ENCODE data around the gene SNX32.

Gene SNX32

GRCh38 chr11:65833297-65834030 is at the start of gene SNX32:
TSS of gene SNX32 (plus strand) at chr11:65833963. CDS start at chr11:65834066, 103 bp downstream.
- DNase-seq = peak; percentile 98

- no peak for DNase-seq
Measured at GRCh38 chr11:65785319-65786007, 48.3 kb upstream of the SNX32 start.

DNA sequence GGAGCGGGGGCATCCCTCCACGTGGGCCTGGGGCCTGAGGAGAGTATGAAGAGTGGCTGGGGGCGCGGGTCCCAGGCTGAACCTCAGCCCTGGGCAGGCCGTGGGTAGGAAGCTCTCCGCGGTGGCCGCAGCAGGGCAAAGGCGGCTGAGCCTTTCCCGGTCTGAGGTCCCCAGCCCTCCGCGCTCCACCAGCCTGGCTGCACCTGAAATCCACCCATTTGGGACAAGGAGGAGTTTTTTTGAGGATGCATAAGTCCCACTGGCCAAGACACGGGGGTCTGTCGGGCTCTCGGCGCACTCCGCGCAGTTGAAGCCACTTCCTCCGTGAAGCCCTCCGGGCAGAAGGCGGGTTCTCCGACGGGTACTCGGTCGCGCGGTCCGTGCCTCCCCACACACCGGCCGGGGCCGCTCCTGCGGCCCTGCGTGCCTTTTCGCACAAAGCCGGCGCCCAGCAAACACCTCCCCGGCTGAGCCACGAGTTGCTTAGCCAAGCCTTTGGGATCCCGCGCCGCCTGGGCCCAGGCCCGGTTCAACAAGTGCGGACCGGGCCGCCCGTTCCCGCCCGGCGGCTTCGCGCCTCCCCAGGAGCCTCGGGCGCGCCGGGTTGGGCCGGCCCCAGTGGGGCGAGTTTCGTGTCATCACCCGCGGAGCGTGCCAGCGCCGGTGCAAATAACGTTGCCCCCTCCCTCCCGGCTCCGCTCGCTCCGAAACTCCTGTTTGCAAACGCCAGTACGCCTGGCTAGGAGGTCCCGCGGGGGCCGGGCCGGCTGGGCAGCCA is 47.6 kb upstream of the SNX32 start:
- no peak for DNase-seq

GRCh38 chr11:65786786-65787636 is 46.8 kb upstream of the SNX32 start, which contains the start of gene OVOL1:
TSS of gene OVOL1 (plus strand) at chr11:65787063. CDS start at chr11:65787374, 311 bp downstream.
- DNase-seq = no peak

DNA sequence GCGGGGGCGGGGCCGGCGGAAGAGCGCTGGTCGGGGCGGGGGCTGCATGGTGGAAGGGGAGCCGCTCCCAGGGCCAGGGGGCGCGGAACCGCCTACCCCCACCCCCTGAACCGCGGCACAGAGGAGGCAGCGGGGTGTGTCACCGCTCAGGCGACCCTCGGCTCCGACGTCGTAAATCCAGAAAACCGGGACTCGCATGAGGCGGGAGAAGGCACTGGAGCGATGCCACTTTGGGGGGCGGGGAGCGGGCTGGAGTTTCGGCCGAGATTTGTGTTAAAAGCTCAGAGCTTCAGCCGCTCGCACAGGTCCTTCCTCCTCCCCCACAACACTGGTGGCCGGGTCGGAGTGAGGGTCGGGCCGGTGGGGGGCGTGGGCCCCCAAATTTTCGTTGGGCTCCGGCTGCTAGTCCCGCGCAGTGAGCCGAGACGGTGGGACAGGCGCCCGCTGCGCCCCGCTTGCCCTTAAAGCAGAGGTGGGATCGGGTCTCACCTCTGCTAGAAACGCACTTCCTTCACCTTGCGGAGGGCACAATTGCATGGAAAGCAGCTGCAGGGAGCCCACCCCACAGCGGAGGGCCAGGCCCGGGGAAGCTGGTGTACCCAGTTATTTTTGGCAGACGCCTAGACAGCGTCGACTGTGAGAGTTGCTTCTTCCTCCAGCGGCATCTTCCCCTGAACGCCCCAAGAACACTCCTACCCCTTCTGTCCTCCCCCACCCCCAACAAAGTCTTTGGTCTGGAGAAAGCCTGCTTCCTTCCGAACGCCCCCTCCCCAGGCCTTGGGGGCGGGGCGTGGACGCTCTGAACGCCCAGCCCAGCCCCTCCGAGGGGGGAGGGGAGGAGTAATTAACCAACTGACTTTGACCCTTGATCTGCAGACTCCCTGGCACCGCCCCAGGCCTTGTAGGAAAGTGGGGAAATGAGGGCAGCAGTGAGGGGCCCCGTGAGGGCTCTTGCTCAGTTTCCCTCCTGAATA is 45.8 kb upstream of the SNX32 start:
- DNase-seq = no peak

GRCh38 chr11:65788821-65789220 is 44.9 kb upstream of the SNX32 start:
- no peak for DNase-seq

GRCh38 chr11:65789230-65790103 is 44.3 kb upstream of the SNX32 start:
- DNase-seq = no peak

GRCh38 chr11:65790104-65790901 is 43.5 kb upstream of the SNX32 start:
- DNase-seq = no peak

GRCh38 chr11:65790902-65791650 is 42.7 kb upstream of the SNX32 start:
- DNase-seq = no peak

DNA sequence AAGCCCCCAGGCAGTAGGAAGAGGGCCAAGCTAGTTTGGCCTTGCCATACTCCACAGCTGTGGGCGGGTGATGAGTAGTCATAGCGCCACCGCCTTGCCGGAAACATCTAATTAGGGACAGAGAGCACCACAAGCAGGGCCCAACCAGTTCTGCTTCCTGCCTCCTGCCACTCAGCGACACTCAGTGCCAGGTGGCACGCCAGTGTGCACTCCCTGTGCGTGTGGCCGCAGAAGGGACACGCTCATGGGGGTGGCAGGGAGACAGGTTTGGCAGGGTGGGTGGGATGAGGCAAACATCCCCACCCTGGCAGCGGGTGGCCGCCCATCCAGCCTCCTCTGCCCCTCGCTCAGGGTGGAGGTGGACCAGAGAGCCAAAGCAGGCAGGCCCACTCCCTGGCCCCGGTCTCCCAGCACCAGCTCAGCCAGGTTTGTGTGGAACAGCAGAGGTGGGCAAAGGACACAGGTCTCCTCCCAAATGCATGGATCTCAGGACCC is 42.0 kb upstream of the SNX32 start:
- DNase-seq = peak; percentile 59

GRCh38 chr11:65792456-65792855 is 41.3 kb upstream of the SNX32 start:
- DNase-seq = no peak

GRCh38 chr11:65793144-65793581 is 40.6 kb upstream of the SNX32 start:
- DNase-seq = no peak

- no peak for DNase-seq
Measured at GRCh38 chr11:65793625-65794400, 40.0 kb upstream of the SNX32 start.

DNA sequence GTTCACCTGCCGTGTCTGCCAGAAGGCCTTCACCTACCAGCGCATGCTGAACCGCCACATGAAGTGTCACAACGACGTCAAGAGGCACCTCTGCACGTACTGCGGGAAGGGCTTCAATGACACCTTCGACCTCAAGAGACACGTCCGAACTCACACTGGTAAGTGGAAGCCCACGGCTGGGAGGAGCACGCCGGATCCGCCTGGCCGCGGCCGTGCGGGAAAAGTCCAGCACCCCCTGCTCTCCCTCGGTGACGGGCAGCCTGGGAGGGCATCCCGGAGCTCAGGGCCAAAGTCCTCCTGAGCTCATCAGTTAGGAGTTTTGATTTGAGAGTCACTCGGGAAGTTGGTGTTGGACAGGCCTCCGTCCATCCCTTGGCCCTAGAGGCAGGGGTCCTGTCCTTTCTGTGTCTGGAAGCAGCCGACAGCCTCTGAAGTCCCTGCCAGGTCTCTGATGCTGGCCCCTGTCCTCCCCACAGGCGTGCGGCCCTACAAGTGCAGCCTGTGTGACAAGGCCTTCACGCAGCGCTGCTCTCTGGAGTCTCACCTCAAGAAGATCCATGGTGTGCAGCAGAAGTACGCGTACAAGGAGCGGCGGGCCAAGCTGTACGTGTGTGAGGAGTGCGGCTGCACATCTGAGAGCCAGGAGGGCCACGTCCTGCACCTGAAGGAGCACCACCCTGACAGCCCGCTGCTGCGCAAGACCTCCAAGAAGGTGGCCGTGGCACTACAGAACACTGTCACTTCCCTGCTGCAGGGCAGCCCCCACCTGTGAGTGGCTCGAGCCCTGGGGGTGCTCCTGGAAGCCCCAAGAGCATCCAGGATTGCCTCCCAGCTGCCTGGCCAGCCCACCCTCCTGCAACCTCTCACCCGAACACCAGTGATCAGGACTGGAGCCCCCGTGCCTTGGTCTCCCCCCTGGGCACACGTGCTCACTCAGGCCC is 38.9 kb upstream of the SNX32 start:
- no peak for DNase-seq

DNA sequence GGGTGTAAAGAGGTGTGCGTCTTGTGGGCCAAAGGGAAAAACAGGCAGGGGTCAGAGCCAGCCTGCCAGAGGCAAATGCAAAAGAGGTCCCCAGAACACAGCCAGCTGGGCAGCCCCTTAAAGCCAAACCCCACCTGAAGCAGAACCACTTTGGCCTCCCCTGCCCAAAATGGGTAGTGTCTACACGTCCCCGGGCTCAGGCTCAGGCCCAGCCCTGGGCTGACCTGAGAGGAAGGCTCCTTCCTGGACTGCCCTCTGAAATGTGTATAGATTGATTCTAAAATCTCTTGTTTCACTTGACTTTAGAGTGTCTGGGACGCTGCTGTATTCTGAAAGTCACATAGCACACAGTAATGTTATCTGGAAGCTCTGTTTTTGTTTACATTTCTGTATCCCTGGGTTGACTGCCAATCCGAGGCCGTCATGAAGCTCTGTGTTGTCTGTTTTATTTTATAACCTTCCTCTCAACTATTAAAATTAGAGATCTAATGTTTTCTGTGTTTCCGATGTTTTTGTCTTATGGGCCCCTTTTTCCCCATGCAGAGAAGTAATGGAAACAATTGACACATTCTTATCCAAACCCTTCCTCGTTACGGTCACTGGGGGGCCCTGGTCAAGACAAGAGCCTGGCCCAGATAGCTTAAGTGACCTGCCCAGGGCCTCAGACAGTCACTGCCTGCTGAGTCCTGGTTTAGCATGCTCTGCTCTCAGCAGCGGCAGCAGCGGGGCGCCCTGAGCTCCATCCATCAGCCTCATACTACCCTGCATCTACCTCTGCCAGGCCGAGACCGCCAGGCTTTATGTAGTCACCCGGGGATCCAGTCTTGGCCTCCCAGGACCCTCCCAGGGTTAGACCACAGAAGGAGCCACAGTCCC is 36.8 kb upstream of the SNX32 start:
- DNase-seq = no peak
